Measurements from ENCODE around the gene RTEL1.

DNA sequence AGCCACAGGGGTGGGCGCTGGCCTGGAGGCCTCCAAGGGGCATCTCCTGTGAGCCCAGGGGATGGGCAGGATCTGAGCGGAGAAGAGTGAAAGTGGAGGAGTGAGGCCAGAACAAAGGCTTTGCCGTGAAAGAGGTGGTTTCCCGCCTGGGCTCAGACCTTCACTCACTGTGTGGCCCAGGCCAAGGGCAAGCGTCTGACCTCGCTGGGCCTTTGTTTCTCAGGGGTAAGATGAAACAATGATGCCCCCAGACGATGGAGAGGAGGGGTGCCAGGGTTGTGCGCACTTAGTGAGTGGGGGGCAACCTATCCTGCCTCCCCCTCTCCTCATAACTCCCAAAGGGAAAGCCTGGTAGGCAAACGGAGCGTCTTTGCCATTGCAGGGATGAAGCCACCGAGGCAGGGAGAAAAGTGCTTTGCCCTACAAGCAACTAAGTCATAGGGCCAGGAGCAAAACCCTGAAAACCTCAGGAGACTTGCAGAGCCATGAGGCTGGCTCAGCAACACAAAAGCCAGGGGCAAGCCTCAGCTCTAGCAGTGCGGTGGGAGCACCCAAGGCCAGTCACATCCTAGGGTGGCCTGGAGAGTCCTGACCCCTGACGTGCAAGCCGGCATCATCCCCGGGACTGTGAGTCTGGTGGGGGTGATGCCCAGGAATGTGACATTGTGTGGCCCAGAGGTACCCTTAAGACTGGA is 4.0 kb upstream of the RTEL1 start:
- TF ChIP-seq, protein P1, sequence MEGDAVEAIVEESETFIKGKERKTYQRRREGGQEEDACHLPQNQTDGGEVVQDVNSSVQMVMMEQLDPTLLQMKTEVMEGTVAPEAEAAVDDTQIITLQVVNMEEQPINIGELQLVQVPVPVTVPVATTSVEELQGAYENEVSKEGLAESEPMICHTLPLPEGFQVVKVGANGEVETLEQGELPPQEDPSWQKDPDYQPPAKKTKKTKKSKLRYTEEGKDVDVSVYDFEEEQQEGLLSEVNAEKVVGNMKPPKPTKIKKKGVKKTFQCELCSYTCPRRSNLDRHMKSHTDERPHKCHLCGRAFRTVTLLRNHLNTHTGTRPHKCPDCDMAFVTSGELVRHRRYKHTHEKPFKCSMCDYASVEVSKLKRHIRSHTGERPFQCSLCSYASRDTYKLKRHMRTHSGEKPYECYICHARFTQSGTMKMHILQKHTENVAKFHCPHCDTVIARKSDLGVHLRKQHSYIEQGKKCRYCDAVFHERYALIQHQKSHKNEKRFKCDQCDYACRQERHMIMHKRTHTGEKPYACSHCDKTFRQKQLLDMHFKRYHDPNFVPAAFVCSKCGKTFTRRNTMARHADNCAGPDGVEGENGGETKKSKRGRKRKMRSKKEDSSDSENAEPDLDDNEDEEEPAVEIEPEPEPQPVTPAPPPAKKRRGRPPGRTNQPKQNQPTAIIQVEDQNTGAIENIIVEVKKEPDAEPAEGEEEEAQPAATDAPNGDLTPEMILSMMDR (IDR thresholded peaks at IDR 0.05), result no peak
- no peak for TF ChIP-seq POLR2A (IDR thresholded peaks at IDR 0.05)

Data from lower leg skin (tissue), 3 donors.